SW480 (cell line): ENCODE measurements around the gene ADCY4.
"Not testable (repeated sequence)": the region's sequence is repeated elsewhere in the genome, so short reads cannot be mapped to it uniquely, and the experiment has no call there.

Experiments
- DNase-seq: peaks from one replicate; pipeline ENCODE4 v3.0.0-alpha.2; 2016; ENCODE audit warnings: low spot score

Gene ADCY4

GRCh38 chr14:24334431-24335291 is at the start of gene ADCY4:
TSS of gene ADCY4 (minus strand) at chr14:24335071. CDS start at chr14:24334652, 419 bp downstream.
- no peak for DNase-seq

- DNase-seq: no peak
These were observed 49.3 kb upstream of the ADCY4 start for GRCh38 chr14:24384169-24384568.

GRCh38 chr14:24382064-24382371 is 47.1 kb upstream of the ADCY4 start:
- DNase-seq: no peak

- DNase-seq: no peak
These were observed 46.6 kb upstream of the ADCY4 start for GRCh38 chr14:24381363-24382063.

- no peak for DNase-seq
These were observed 45.2 kb upstream of the ADCY4 start for GRCh38 chr14:24379907-24380730.

- no peak for DNase-seq
These were observed 44.4 kb upstream of the ADCY4 start for GRCh38 chr14:24378981-24379906.

GRCh38 chr14:24378327-24378726 is 43.5 kb upstream of the ADCY4 start:
- DNase-seq: no peak

- DNase-seq: no peak
These were observed 42.8 kb upstream of the ADCY4 start for GRCh38 chr14:24377657-24378056.

GRCh38 chr14:24377126-24377525 is 42.3 kb upstream of the ADCY4 start:
- no peak for DNase-seq

GRCh38 chr14:24376448-24377070 is 41.7 kb upstream of the ADCY4 start:
- DNase-seq: no peak

GRCh38 chr14:24372701-24373416 is 38.0 kb upstream of the ADCY4 start:
- DNase-seq: no peak

GRCh38 chr14:24371605-24372004 is 36.7 kb upstream of the ADCY4 start:
- not testable (repeated sequence) for DNase-seq

- no peak for DNase-seq
These were observed 35.9 kb upstream of the ADCY4 start for GRCh38 chr14:24370748-24371147.

GRCh38 chr14:24369907-24370687 is 35.2 kb upstream of the ADCY4 start:
- DNase-seq: no peak

GRCh38 chr14:24369463-24369862 is 34.6 kb upstream of the ADCY4 start:
- DNase-seq: no peak

- DNase-seq: no peak
These were observed 33.8 kb upstream of the ADCY4 start for GRCh38 chr14:24368562-24369252.

- DNase-seq: no peak
These were observed 33.3 kb upstream of the ADCY4 start for GRCh38 chr14:24368212-24368561.

- DNase-seq: peak; percentile 59
These were observed 32.8 kb upstream of the ADCY4 start, which contains the start of gene NFATC4 for GRCh38 chr14:24367514-24368211. TSS of gene NFATC4 (plus strand) at chr14:24368184. CDS start at chr14:24368341, 157 bp downstream.
